ENCODE results near the gene UAP1L1. TPM values are rescaled to one million over a fixed set of nuclear protein-coding genes. Genes with fewer than 3 reads are reported as not detected.

UAP1L1 gene
- total RNA-seq, 4 donors from 2014 or later = 8.1 to 20.7 (median 12.3) TPM

DNA sequence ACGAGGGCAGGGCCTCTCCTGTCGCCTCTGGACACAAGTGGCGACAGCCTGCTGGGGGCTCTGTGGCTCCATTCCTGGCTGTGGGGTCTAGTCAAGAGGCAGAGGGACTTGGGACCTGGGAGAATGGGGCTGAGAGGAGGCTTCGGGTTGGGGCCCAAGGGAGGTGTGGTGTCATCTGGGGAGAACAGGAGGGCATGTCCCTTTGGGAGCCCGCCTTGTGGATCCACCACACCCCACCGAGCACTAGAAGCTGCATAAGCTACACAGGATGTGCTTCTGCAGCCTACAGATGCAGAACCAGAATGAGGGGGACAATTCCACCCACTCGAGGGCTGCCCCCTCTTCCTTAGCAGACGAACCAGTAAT, 5.6 kb downstream of the UAP1L1 start:
- TF ChIP-seq, protein P1, sequence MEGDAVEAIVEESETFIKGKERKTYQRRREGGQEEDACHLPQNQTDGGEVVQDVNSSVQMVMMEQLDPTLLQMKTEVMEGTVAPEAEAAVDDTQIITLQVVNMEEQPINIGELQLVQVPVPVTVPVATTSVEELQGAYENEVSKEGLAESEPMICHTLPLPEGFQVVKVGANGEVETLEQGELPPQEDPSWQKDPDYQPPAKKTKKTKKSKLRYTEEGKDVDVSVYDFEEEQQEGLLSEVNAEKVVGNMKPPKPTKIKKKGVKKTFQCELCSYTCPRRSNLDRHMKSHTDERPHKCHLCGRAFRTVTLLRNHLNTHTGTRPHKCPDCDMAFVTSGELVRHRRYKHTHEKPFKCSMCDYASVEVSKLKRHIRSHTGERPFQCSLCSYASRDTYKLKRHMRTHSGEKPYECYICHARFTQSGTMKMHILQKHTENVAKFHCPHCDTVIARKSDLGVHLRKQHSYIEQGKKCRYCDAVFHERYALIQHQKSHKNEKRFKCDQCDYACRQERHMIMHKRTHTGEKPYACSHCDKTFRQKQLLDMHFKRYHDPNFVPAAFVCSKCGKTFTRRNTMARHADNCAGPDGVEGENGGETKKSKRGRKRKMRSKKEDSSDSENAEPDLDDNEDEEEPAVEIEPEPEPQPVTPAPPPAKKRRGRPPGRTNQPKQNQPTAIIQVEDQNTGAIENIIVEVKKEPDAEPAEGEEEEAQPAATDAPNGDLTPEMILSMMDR (IDR thresholded peaks at IDR 0.05) = no peak
- no peak for TF ChIP-seq POLR2A (IDR thresholded peaks at IDR 0.05)
- no peak for TF ChIP-seq EP300 (IDR thresholded peaks at IDR 0.05)
- Histone ChIP-seq H3K4me1 (peaks cover 0 to 40% (median 30%) of the 10 kb centered on the region in 4 donors), H3K9me3 (no peaks in the 10 kb centered on the region), H3K4me3 (no peak overlapping the region), H3K36me3 (peaks cover 0 to 56% (median 24%) of the 10 kb centered on the region in 3 donors), H3K27me3 (peaks cover 0 to 4% of the 10 kb centered on the region in 2 donors), H3K27ac (peak overlapping the region in 2 of 4 donors; percentile 50 to 84)
- 65 to 71% methylated on average over 8 of the region's 8 CpGs for WGBS, 2 donors
- no peak for DNase-seq (ENCODE audit: low spot score in 2 of 2)

DNA sequence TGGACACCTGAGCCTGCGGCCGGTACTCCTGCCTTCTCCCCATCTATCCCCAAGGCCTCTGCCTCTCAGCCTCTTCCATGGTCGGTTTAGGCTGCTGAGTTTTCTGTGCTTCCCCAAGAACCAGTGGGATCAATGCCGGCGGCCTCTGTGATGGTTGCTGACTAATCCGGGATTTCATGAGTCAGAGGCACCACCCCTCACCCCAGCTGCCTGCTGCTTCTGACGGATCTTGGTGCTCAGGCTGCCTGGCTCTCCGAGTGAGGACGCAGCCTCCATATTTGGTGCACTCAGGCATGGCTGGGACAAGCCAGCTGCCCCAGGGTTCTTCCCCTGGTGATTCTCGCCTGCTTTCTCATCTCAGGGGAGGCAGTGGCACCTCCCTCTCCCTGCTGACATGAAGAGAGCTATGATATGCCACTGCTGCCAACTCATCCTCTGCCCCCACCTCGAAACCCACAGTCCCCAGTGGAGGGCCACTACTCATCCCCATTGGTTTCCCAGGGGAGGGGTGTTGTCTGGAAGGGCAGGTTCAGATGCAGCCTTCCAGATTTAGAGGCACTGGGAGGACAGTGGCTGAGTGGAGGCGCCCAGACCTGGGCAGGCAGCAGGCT, 6.2 kb downstream of the UAP1L1 start:
- H3K36me3 ChIP-seq = peaks cover 0 to 54% (median 24%) of the 10 kb centered on the region in 3 donors
- H3K4me1 ChIP-seq = peaks cover 0 to 40% (median 25%) of the 10 kb centered on the region in 4 donors
- no peak overlapping the region for H3K4me3 ChIP-seq
- no peaks in the 10 kb centered on the region for H3K9me3 ChIP-seq
- TF ChIP-seq, protein P1 (IDR thresholded peaks at IDR 0.05) = no peak
- TF ChIP-seq EP300 (IDR thresholded peaks at IDR 0.05) = peak in 1 of 2 donors; percentile 13
- peak overlapping the region in 2 of 4 donors; percentile 50 to 84 for H3K27ac ChIP-seq
- WGBS, 2 donors = 49 to 63% methylated on average over 11 to 12 of the region's 12 CpGs
- peaks cover 0 to 4% of the 10 kb centered on the region in 2 donors for H3K27me3 ChIP-seq
- DNase-seq (ENCODE audit: low spot score in 2 of 2) = peak in 1 of 2 donors; percentile 59

DNA sequence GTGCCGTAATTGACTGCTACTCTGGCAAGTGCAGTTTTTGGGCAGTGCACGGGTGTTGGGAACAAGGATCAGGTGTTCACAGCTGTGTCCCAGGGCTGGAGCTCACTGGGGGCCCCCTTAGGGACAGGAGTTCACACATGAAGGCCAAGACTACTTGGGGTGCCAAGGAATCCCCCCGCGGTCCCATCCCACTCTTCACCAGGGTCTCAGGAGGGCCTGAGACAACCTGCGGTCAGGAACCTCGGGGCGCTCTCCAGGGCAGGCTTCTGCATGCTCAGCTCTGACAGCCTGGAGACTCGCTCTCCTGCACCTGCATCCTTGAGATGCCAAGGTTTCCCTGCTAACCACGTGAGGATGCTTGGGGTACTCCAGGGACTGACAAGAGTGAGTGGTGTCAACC, 7.2 kb downstream of the UAP1L1 start:
- 77 to 82% methylated on average over 8 to 9 of the region's 9 CpGs for WGBS, 2 donors
- Histone ChIP-seq H3K27ac (peak overlapping the region in 2 of 4 donors; percentile 50 to 84), H3K27me3 (peaks cover 0 to 1% of the 10 kb centered on the region in 2 donors), H3K4me3 (no peak overlapping the region), H3K9me3 (no peaks in the 10 kb centered on the region), H3K36me3 (peaks cover 0 to 54% (median 16%) of the 10 kb centered on the region in 3 donors), H3K4me1 (peaks cover 0 to 38% (median 18%) of the 10 kb centered on the region in 4 donors)
- TF ChIP-seq POLR2A (IDR thresholded peaks at IDR 0.05) (no peak), EP300 (IDR thresholded peaks at IDR 0.05) (no peak)
- TF ChIP-seq, protein P1 (IDR thresholded peaks at IDR 0.05) = no peak
- no peak for DNase-seq (ENCODE audit: low spot score in 2 of 2)

DNA sequence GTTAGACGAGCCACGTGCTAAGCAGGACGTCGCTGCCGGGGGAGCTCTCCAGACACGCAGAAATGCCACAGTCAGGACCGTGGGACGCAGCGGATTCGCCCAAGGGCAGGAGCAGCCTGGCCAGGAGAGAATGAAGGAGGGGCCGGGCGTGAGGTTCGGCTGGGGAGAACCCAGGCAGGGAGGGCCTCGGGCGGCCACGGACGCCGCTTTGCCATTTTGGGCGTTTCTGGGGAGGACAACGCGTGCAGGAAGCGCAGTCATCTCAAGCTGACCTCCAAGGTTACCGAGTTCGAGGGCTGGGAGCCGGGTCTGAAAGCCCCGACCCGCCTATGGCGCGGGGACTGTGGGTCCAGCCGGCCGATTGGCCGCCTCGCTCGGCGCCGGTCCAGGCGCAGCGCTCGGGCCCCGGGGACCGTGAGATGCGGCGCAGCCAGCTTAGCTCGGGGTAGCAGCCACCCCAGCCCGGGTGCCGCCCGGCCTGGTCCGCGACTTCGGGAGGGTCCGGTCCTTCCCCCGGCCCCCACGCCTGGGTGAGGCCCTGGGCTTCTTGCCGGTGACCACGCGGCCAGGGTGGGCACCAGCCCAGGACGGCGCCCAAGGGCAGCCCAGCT, 8.7 kb downstream of the UAP1L1 start:
- peaks cover 0 to 42% (median 18%) of the 10 kb centered on the region in 4 donors for H3K4me1 ChIP-seq
- peak overlapping the region; percentile 81 to 96 (median 88) for H3K4me3 ChIP-seq
- H3K36me3 ChIP-seq = peaks cover 0 to 54% (median 7%) of the 10 kb centered on the region in 3 donors
- 1 to 2% methylated on average over 16 to 25 of the region's 58 CpGs for WGBS, 2 donors
- TF ChIP-seq, protein P1 (IDR thresholded peaks at IDR 0.05) = no peak
- TF ChIP-seq EP300 (IDR thresholded peaks at IDR 0.05) (no peak), POLR2A (IDR thresholded peaks at IDR 0.05) (no peak)
- peak in 1 of 2 donors; percentile 29 for DNase-seq (ENCODE audit: low spot score in 2 of 2)
- no peaks in the 10 kb centered on the region for H3K9me3 ChIP-seq
- no peaks in the 10 kb centered on the region for H3K27me3 ChIP-seq
- H3K27ac ChIP-seq = peak overlapping the region; percentile 81 to 97 (median 94)

Data from tibial nerve (tissue), 4 donors.